ENCODE data around the gene CUTA.
"Not testable (repeated sequence)": the region's sequence is repeated elsewhere in the genome, so short reads cannot be mapped to it uniquely, and the experiment has no call there.

The CUTA gene

DNA sequence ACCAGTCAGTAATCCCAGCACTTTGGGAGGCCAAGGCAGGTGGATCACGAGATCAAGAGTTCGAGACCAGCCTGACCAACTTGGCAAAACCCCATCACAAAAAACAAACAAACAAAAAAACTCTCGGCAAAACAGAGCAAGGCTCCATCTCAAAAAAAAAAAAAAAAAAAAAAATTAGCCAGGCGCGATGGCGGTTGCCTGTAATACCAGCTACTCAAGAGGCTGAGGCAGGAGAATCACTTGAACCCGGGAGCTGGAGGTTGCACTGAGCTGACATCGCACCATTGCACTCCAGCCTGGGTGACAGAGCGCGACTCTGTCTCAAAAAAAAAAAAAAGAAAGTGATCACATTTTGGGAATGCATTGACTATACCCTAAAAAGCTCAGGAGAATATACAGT is 38.7 kb downstream of the CUTA start:
- not testable (repeated sequence) for DNase-seq (ENCODE audit: extremely low spot score, insufficient read length, low read depth); FAIRE-seq

DNA sequence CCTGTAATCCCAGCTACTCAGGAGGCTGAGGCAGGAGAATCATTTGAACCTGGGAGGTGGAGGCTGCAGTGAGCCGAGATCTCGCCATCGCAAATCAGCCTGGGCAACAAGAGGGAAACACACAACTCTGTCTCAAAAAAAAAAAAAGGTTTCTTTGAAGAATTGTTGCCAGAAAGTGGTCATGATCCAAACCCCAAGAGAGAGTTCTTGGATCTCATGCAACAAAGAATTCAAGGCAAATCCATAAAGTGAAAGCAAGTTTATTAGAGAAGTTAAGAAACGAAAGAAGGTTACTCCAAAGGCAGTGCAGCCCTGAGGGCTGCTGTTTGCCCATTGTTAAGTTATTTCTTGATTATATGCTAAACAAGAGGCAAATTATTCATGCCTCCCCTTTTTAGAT is 40.7 kb downstream of the CUTA start:
- no peak for FAIRE-seq
- DNase-seq (ENCODE audit: extremely low spot score, insufficient read length, low read depth) = no peak

DNA sequence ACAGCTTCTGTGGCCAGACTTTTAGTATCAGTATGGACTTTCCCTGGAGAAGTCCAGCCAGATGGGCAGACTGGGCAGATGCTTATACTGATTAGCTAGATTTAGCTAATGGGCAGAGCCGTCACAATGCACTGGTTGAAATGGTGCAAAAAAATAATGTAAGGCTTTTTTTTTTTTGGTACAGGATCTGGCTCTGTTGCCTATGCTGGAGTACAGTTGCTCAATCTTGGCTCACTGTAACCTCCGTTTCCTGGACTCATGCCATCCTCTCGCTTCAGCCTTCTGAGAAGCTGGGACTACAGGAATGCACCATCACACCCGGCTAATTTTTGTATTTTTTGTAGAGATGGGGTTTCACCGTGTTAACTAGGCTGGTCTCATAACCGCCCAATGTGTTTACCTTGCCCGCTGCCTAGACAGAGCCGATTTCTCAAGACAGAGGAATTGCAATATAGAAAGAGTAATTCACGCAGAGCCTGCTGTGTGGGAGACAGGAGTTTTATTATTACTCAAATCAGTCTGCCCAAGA is 42.7 kb downstream of the CUTA start:
- DNase-seq (ENCODE audit: extremely low spot score, insufficient read length, low read depth) (no peak), FAIRE-seq (no peak)

DNA sequence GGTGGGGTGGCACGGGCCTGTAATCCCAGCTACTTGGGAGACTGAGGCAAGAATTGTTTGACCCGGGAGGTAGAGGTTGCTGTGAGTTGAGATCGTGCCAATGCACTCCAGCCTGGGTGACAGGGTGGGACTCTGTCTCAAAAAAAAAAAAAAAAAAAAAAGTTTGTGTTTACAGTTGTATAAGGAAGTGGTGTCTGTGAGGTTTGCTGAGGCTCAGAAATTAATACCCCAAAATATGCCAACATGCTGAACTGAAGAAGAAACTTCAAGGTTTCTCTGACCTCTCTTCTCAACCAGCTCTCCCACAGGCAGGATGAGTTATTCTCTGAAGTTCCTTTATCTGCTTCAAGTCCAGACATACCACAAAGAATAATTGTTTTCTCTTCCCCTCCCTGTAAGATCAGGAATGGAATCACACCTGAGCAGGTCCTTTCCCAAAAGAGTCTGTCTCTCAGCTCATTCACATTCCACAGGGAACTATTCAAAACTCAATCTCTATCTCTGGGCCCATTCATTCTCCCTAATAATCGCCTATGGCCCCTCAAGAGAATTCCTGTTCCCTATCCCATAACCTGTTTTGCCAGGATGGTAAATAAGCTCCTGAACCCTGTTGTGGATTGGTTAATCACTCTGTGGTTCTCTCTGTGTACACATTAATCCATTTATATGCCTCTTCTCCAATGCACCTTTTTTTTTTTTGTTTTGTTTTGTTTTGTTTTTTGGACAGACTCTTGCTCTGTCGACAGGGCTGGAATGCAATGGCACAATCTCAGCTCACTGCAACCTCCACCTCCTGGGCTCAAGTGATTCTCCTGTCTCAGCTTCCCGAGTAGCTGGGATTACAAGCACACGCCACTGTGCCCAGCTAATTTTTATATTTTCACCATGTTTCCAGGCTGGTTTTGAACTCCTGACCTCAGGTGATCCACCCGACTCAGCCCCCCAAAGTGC is 43.7 kb downstream of the CUTA start:
- no peak for DNase-seq (ENCODE audit: extremely low spot score, insufficient read length, low read depth)
- no peak for FAIRE-seq

DNA sequence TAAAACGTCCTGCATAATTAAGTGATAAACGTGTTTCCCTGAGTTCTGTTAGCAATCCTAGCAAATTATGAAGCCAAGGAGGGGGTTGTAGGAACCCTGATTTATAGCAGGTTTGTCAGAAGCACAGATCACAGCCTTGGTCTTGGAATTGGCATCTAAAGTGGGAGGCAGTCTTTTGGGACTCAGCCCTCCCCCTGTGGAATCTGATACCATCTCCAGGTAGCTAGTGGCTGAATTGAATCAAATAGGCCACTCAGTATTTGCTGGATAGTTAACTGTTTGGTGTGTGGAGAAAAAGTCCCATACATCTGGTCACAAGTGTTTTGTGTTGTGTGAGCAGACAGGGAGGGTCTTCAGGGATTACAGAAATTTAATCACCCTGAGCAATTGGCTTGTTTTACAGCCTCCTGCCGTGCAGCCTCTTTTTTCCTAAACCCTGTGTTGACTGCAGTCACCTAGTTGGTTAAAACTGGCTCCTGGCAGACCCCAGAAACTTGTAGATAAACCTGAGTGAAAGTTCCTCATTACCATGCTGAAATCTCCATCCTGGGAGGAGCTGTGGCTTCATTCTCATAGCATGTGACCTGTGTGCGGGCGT is 45.3 kb downstream of the CUTA start:
- no peak for DNase-seq (ENCODE audit: extremely low spot score, insufficient read length, low read depth)
- no peak for FAIRE-seq

DNA sequence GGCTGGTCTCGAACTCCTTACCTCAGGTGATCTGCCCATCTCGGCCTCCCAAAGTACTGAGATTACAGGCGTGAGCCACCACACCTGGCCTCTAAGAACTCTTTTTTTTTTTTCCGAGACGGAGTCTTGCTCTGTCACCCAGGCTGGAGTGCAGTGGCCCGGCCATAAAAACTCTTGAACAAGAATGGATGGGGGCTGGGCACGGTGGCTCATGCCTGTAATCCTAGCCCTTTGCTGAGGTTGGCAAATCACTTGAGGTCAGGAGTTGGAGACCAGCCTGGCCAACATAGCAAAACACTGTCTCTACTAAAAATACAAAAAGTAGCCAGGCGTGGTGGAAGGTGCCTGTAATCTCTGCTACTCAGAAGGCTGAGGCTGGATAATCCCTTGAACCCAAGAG is 46.0 kb downstream of the CUTA start:
- FAIRE-seq; DNase-seq (ENCODE audit: extremely low spot score, insufficient read length, low read depth): not testable (repeated sequence)

DNA sequence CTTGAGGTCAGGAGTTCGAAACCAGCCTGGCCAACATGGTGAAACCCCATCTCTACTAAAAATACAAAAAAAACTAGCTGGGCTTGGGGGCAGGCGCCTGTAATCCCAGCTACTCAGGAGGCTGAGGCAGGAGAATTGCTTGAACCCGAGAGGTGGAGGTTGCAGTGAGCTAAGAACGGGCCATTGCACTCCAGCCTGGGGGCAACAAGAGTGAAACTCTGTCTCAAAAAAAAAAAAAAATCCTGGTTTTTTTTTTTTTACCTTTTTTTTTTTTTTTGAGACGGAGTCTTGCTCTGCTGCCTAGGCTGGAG is 50.2 kb downstream of the CUTA start:
- not testable (repeated sequence) for FAIRE-seq; DNase-seq (ENCODE audit: extremely low spot score, insufficient read length, low read depth)

DNA sequence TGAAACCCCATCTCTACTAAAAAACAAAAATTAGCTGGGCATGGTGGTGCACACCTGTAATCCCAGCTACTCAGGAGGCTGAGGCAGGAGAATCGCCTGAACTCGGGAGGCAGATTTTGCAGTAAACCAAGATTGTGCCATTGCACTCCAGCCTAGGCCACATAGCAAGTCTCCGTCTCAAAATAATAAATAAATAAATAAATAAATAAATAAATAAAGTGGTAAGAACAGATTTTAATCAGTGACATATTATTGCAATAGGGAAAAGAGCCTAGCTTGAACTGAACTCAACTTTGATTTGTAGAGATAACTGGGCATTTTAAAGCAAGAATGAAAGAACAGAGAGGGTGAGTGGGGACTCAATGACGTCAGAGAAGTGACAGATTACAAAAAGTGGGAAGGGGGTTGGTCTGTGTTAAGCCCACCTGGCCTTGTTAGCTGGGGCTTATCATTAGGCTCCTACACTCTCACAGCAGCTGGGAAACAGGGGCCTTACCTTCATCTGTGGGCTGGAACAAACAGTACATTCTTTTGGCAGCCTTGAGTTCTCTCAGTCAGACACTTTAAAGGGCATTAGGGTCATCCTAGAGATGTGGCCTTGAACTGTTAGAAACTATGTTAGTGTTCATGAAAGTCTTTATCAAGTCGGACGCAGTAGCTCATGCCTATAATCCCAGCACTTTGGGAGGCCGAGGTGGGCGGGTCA is 50.7 kb downstream of the CUTA start:
- DNase-seq (ENCODE audit: extremely low spot score, insufficient read length, low read depth) (no peak), FAIRE-seq (no peak)
